IPS-20b (cell line): ENCODE results near the gene AVPI1.
A peak's percentile ranks its signal among the peaks of the same experiment; 100 is the strongest.
"Not testable (repeated sequence)": the region's sequence is repeated elsewhere in the genome, so short reads cannot be mapped to it uniquely, and the experiment has no call there.

Source experiments
- H3K27ac ChIP-seq: one replicate; pipeline ENCODE4 v1.5.1; 2013; ENCODE audit warnings: low read length
- H3K27me3 ChIP-seq: 2 replicates; pipeline ENCODE4 v1.6.1; 2013; ENCODE audit warnings: mild to moderate bottlenecking, low read length, inconsistent platforms; ENCODE audit not compliant: insufficient read depth
- H3K36me3 ChIP-seq: 2 replicates; pipeline ENCODE4 v1.6.1; 2013; ENCODE audit warnings: low read depth, mild to moderate bottlenecking, inconsistent platforms, low read length, moderate library complexity; ENCODE audit not compliant: insufficient read depth
- H3K4me1 ChIP-seq: 2 replicates; pipeline ENCODE4 v1.6.1; 2013; ENCODE audit warnings: mild to moderate bottlenecking, control low read depth, inconsistent platforms, low read length, moderate library complexity; ENCODE audit not compliant: insufficient read depth
- H3K4me3 ChIP-seq: 2 replicates; pipeline ENCODE4 v1.5.1; 2013; ENCODE audit warnings: mild to moderate bottlenecking, low read length, inconsistent platforms
- H3K9ac ChIP-seq: 2 replicates; pipeline ENCODE4 v1.6.1; 2013; ENCODE audit warnings: low read depth, mild to moderate bottlenecking, inconsistent platforms, low read length, moderate library complexity
- H3K9me3 ChIP-seq: 2 replicates; pipeline ENCODE4 v1.6.1; 2013; ENCODE audit warnings: mild to moderate bottlenecking, low read depth, low read length, inconsistent platforms; ENCODE audit not compliant: insufficient read depth

Gene AVPI1

GRCh38 chr10:97687785-97688781 is 1.0 kb upstream of the AVPI1 start:
- Histone ChIP-seq H3K9me3 (no peaks in the 10 kb centered on the region), H3K4me3 (peak overlapping the region; percentile 68), H3K4me1 (peaks cover 5% of the 10 kb centered on the region; the same call in 1 of the 2 replicates), H3K27me3 (peaks cover 19% of the 10 kb centered on the region), H3K27ac (peak overlapping the region; percentile 86), H3K9ac (peak overlapping the region; percentile 87), H3K36me3 (no peaks in the 10 kb centered on the region)

- Histone ChIP-seq H3K36me3 (no peaks in the 10 kb centered on the region), H3K9ac (peak overlapping the region; percentile 86), H3K4me1 (peaks cover 5% of the 10 kb centered on the region; the same call in 1 of the 2 replicates)
Measured at GRCh38 chr10:97686301-97686961, 610 bp downstream of the AVPI1 start.

GRCh38 chr10:97685395-97685958 is 1.6 kb downstream of the AVPI1 start:
- Histone ChIP-seq H3K4me1 (peaks cover 5% of the 10 kb centered on the region; the same call in 1 of the 2 replicates), H3K27ac (no peak overlapping the region), H3K9ac (no peak overlapping the region)

More at GRCh38 chr10:97686301-97686961, 610 bp downstream of the AVPI1 start:
- Histone ChIP-seq H3K9me3 (no peaks in the 10 kb centered on the region), H3K27ac (no peak overlapping the region), H3K4me3 (peak overlapping the region; percentile 88), H3K27me3 (peaks cover 19% of the 10 kb centered on the region)

GRCh38 chr10:97684866-97685394 is 2.1 kb downstream of the AVPI1 start:
- no peaks in the 10 kb centered on the region for H3K36me3 ChIP-seq
- peaks cover 19% of the 10 kb centered on the region for H3K27me3 ChIP-seq
- H3K27ac ChIP-seq, result no peak overlapping the region
- no peaks in the 10 kb centered on the region for H3K9me3 ChIP-seq
- H3K9ac ChIP-seq, result no peak overlapping the region
- H3K4me1 ChIP-seq, result peaks cover 5% of the 10 kb centered on the region; the same call in 1 of the 2 replicates
- no peak overlapping the region for H3K4me3 ChIP-seq

More at GRCh38 chr10:97685395-97685958, 1.6 kb downstream of the AVPI1 start:
- Histone ChIP-seq H3K4me3 (0 out of 2 replicates have a peak overlapping the region, but pooled peaks have one; percentile 88), H3K9me3 (no peaks in the 10 kb centered on the region), H3K27me3 (peaks cover 19% of the 10 kb centered on the region), H3K36me3 (no peaks in the 10 kb centered on the region)

GRCh38 chr10:97684368-97684713 is 2.7 kb downstream of the AVPI1 start:
- peaks cover 19% of the 10 kb centered on the region for H3K27me3 ChIP-seq
- H3K4me3 ChIP-seq, H3K9ac ChIP-seq, H3K4me1 ChIP-seq, H3K27ac ChIP-seq, H3K9me3 ChIP-seq, H3K36me3 ChIP-seq: not testable (repeated sequence)

- peaks cover 5% of the 10 kb centered on the region; the same call in 1 of the 2 replicates for H3K4me1 ChIP-seq
- H3K9ac ChIP-seq, result no peak overlapping the region
- no peaks in the 10 kb centered on the region for H3K36me3 ChIP-seq
- H3K9me3 ChIP-seq, result no peaks in the 10 kb centered on the region
- H3K27ac ChIP-seq, result no peak overlapping the region
- no peak overlapping the region for H3K4me3 ChIP-seq
- H3K27me3 ChIP-seq, result peaks cover 19% of the 10 kb centered on the region
Measured at GRCh38 chr10:97683556-97684367, 3.3 kb downstream of the AVPI1 start.

- Histone ChIP-seq H3K27ac (no peak overlapping the region), H3K9ac (no peak overlapping the region), H3K36me3 (no peaks in the 10 kb centered on the region; the same call in 1 of the 2 replicates), H3K9me3 (no peaks in the 10 kb centered on the region), H3K4me1 (no peaks in the 10 kb centered on the region; the same call in 1 of the 2 replicates), H3K4me3 (no peak overlapping the region), H3K27me3 (peaks cover 7% of the 10 kb centered on the region)
Measured at GRCh38 chr10:97682042-97682441, 5.0 kb downstream of the AVPI1 start.

GRCh38 chr10:97679594-97679993 is 7.4 kb downstream of the AVPI1 start:
- Histone ChIP-seq H3K27me3 (no peaks in the 10 kb centered on the region), H3K9me3 (no peaks in the 10 kb centered on the region), H3K36me3 (peaks cover 18% of the 10 kb centered on the region), H3K4me3 (no peak overlapping the region), H3K9ac (no peak overlapping the region), H3K27ac (no peak overlapping the region), H3K4me1 (no peaks in the 10 kb centered on the region)

GRCh38 chr10:97676770-97677581 is 10.1 kb downstream of the AVPI1 start:
- H3K4me3 ChIP-seq, result no peak overlapping the region
- no peak overlapping the region for H3K27ac ChIP-seq
- no peaks in the 10 kb centered on the region for H3K9me3 ChIP-seq
- no peak overlapping the region for H3K9ac ChIP-seq
- no peaks in the 10 kb centered on the region for H3K4me1 ChIP-seq
- H3K27me3 ChIP-seq, result no peaks in the 10 kb centered on the region
- H3K36me3 ChIP-seq, result peaks cover 34% of the 10 kb centered on the region

GRCh38 chr10:97675222-97675621 is 11.8 kb downstream of the AVPI1 start:
- Histone ChIP-seq H3K4me3 (no peak overlapping the region), H3K36me3 (peaks cover 45% of the 10 kb centered on the region), H3K9me3 (no peaks in the 10 kb centered on the region), H3K9ac (no peak overlapping the region), H3K27ac (no peak overlapping the region), H3K4me1 (no peaks in the 10 kb centered on the region), H3K27me3 (no peaks in the 10 kb centered on the region)
